ENCODE results near the gene SLC5A9. TPM values are rescaled to one million over a fixed set of nuclear protein-coding genes. Genes with fewer than 3 reads are reported as not detected.

SLC5A9 gene
- total RNA-seq, 3 donors from 2014 or later = 0.73 to 3.0 (median 2.4) TPM

GRCh38 chr1:48219803-48220202 lies 2.7 kb upstream of the SLC5A9 start:
- ATAC-seq (peak; percentile 50), DNase-seq (no peak)
- Histone ChIP-seq H3K4me1 (ENCODE audit: low read depth) (peaks cover 11% of the 10 kb centered on the region), H3K9me3 (no peaks in the 10 kb centered on the region), H3K4me3 (no peak overlapping the region), H3K36me3 (ENCODE audit: low read depth) (no peaks in the 10 kb centered on the region)
- intact Hi-C loops (cut with DNase I, micrococcal nuclease) = no loop called here
- no peak for TF ChIP-seq CTCF (IDR thresholded peaks at IDR 0.05)

- Histone ChIP-seq H3K9me3 (no peaks in the 10 kb centered on the region), H3K4me3 (no peak overlapping the region), H3K36me3 (ENCODE audit: low read depth) (no peaks in the 10 kb centered on the region), H3K4me1 (ENCODE audit: low read depth) (peaks cover 11% of the 10 kb centered on the region)
- intact Hi-C loops (cut with DNase I, micrococcal nuclease) = no loop called here
- ATAC-seq (no peak), DNase-seq (no peak)
- no peak for TF ChIP-seq CTCF (IDR thresholded peaks at IDR 0.05)
These were observed 1.4 kb upstream of the SLC5A9 start for GRCh38 chr1:48221122-48221521.

GRCh38 chr1:48221657-48222056 lies 859 bp upstream of the SLC5A9 start:
- ATAC-seq = no peak
- TF ChIP-seq CTCF (IDR thresholded peaks at IDR 0.05) = no peak
- no peak overlapping the region for H3K4me3 ChIP-seq
- no peaks in the 10 kb centered on the region for H3K9me3 ChIP-seq
- intact Hi-C loops (cut with DNase I, micrococcal nuclease) = no loop called here
- DNase-seq = no peak
- H3K36me3 ChIP-seq (ENCODE audit: low read depth) = no peaks in the 10 kb centered on the region
- H3K4me1 ChIP-seq (ENCODE audit: low read depth) = peaks cover 11% of the 10 kb centered on the region

GRCh38 chr1:48223366-48224240 lies 1.1 kb downstream of the SLC5A9 start:
- TF ChIP-seq CTCF (IDR thresholded peaks at IDR 0.05) = no peak
- H3K36me3 ChIP-seq (ENCODE audit: low read depth) = no peaks in the 10 kb centered on the region
- peaks cover 11% of the 10 kb centered on the region for H3K4me1 ChIP-seq (ENCODE audit: low read depth)
- intact Hi-C loops (cut with DNase I, micrococcal nuclease) = no loop called here
- no peaks in the 10 kb centered on the region for H3K9me3 ChIP-seq
- ATAC-seq = peak; percentile 63
- peak in 2 of 3 donors; percentile 50 to 65 for DNase-seq
- no peak overlapping the region for H3K4me3 ChIP-seq

GRCh38 chr1:48224791-48225190 lies 2.3 kb downstream of the SLC5A9 start:
- Histone ChIP-seq H3K4me1 (ENCODE audit: low read depth) (peaks cover 11% of the 10 kb centered on the region), H3K4me3 (no peak overlapping the region), H3K36me3 (ENCODE audit: low read depth) (no peaks in the 10 kb centered on the region), H3K9me3 (no peaks in the 10 kb centered on the region)
- ATAC-seq (no peak), DNase-seq (no peak)
- intact Hi-C loops (cut with DNase I, micrococcal nuclease) = no loop called here
- no peak for TF ChIP-seq CTCF (IDR thresholded peaks at IDR 0.05)

All from mucosa of descending colon (tissue), 3 donors.